ENCODE results near the gene FMN1.

DNA sequence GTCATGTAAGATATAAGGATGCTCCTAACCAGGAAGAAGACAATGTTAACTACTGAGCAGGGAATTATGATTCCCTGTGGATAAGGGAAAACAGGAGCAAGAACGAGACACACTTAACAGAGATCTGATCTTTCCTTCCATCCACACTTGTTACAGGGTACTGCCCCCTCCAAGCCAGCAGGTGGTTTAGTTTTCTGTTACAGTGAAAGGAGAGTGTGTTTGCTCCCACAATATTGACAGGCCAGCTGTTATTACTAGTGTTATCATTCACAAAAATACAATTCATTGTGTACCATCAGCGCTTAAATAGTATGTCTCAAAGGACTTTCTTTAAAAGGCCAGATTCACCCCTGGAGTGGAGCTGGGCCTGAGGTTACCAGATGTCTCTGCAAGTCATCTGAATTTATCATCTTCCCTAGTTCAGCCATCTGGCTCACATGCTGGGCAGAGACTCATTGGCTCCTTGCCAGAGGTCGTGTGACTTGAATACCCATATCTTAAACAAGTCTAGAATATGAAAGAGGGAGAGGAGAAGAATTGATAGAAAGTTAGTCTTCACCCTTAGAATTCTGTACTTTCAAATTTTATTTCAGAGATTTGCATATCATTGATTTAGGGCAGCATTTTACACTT is 16.8 kb upstream of the FMN1 start:
- TF ChIP-seq POLR2A (IDR thresholded peaks at IDR 0.05) (no peak), CTCF (IDR thresholded peaks at IDR 0.05) (no peak)

Data from transverse colon (tissue), 3 donors.